Neural cell (in vitro differentiated cells): ENCODE measurements around the gene CDT1. TPM values are rescaled to one million over a fixed set of nuclear protein-coding genes. Genes with fewer than 3 reads are reported as not detected.

ENCODE experiments used
- H2AFZ ChIP-seq: fragments of 200-600, 300-800 bp; sonication (generic), shearing (Covaris generic); 2 replicates; pipeline ENCODE4 v1.6.0; 2014; ENCODE audit warnings: low read depth, mild to moderate bottlenecking, antibody characterized with exemption, low read length, moderate library complexity
- H3F3A ChIP-seq: fragments of 200-600 bp; shearing (Covaris generic); 2 replicates; pipeline ENCODE4 v1.6.1; 2016; ENCODE audit warnings: mild to moderate bottlenecking, moderate library complexity, mixed read lengths, antibody characterized with exemption, low read length; ENCODE audit not compliant: insufficient read depth, poor library complexity, severe bottlenecking
- H3K27ac ChIP-seq: fragments of 200-600, 300-800 bp; sonication (generic), shearing (Covaris generic); 2 replicates; pipeline ENCODE4 v1.5.1; 2014; ENCODE audit warnings: mild to moderate bottlenecking, low read length, moderate library complexity
- H3K27me3 ChIP-seq: fragments of 300-800, 200-600 bp; sonication (generic), shearing (Covaris generic); 2 replicates; pipeline ENCODE4 v1.6.0; 2014; ENCODE audit warnings: mild to moderate bottlenecking, low read depth, low read length, moderate library complexity; ENCODE audit not compliant: insufficient read depth
- H3K36me3 ChIP-seq: fragments of 300-800, 200-600 bp; sonication (generic), shearing (Covaris generic); 2 replicates; pipeline ENCODE4 v1.5.1; 2014; ENCODE audit warnings: mild to moderate bottlenecking, antibody characterized with exemption, low read length, moderate library complexity; ENCODE audit not compliant: insufficient read depth
- H3K4me2 ChIP-seq: fragments of 300-800, 200-600 bp; sonication (generic), shearing (Covaris generic); 2 replicates; pipeline ENCODE4 v1.6.0; 2014; ENCODE audit warnings: mild to moderate bottlenecking, low read length
- H3K4me3 ChIP-seq: fragments of 300-800, 200-600 bp; sonication (generic), shearing (Covaris generic); 2 replicates; pipeline ENCODE4 v1.5.1; 2014; ENCODE audit warnings: mild to moderate bottlenecking, low read length, moderate library complexity
- H3K79me2 ChIP-seq: fragments of 200-600 bp; shearing (Covaris generic); replicated peaks from 2 replicates; pipeline ENCODE4 v1.6.0; 2014; ENCODE audit warnings: mild to moderate bottlenecking, low read length, moderate library complexity; ENCODE audit not compliant: insufficient read depth
- H3K9ac ChIP-seq: fragments of 300-800, 200-600 bp; sonication (generic), shearing (Covaris generic); 2 replicates; pipeline ENCODE4 v1.6.1; 2016; ENCODE audit warnings: mild to moderate bottlenecking, low read length, mixed read lengths
- H3K9me2 ChIP-seq: fragments of 200-600 bp; shearing (Covaris generic); 2 replicates; pipeline ENCODE4 v1.6.1; 2016; ENCODE audit warnings: mild to moderate bottlenecking, low read length, mixed read lengths; ENCODE audit not compliant: insufficient read depth
- H3K9me3 ChIP-seq: fragments of 200-600, 300-800 bp; sonication (generic), shearing (Covaris generic); 2 replicates; pipeline ENCODE4 v1.6.1; 2016; ENCODE audit warnings: mild to moderate bottlenecking, mixed run types, low read length, moderate library complexity, mixed read lengths
- H4K20me1 ChIP-seq: fragments of 200-600 bp; shearing (Covaris generic); 2 replicates; pipeline ENCODE4 v1.6.1; 2016; ENCODE audit warnings: mild to moderate bottlenecking, mixed run types; ENCODE audit not compliant: insufficient read depth
- EP300 ChIP-seq: fragments of 450-650 bp; conservative IDR thresholded peaks from 2 replicates; pipeline ENCODE4 v1.6.1; 2014; ENCODE audit warnings: antibody characterized with exemption, mild to moderate bottlenecking, moderate library complexity; ENCODE audit not compliant: poor library complexity, severe bottlenecking
- EZH2 ChIP-seq: fragments of 200-600, 300-800 bp; shearing (Covaris generic), sonication (generic); IDR thresholded peaks from 2 replicates; pipeline ENCODE4 v1.6.1; 2014; ENCODE audit warnings: antibody characterized with exemption, low read length, borderline replicate concordance, mild to moderate bottlenecking; ENCODE audit not compliant: insufficient read depth, poor library complexity, severe bottlenecking
- MXI1 ChIP-seq: fragments of 450-650 bp; conservative IDR thresholded peaks from 2 replicates; pipeline ENCODE4 v1.6.1; 2014; ENCODE audit warnings: antibody characterized with exemption, mild to moderate bottlenecking; ENCODE audit not compliant: poor library complexity, severe bottlenecking
- POLR2AphosphoS5 ChIP-seq: IDR thresholded peaks from 2 replicates; pipeline ENCODE4 v1.6.1; 2012
- RAD21 ChIP-seq: fragments of 450-650 bp; conservative IDR thresholded peaks from 2 replicates; pipeline ENCODE4 v1.6.1; 2014; ENCODE audit warnings: antibody characterized with exemption, mild to moderate bottlenecking, moderate library complexity
- SMC3 ChIP-seq: fragments of 450-650 bp; conservative IDR thresholded peaks from 2 replicates; pipeline ENCODE4 v1.6.1; 2014; ENCODE audit warnings: antibody characterized with exemption, mild to moderate bottlenecking, moderate library complexity; ENCODE audit not compliant: poor library complexity
- TAF1 ChIP-seq: IDR thresholded peaks from 2 replicates; pipeline ENCODE4 v1.6.1; 2012; ENCODE audit warnings: low read depth
- polyA plus RNA-seq: library from polyadenylated mRNA; depleted of rRNA; stranded (reverse); fragments of >200 nt; gene quantifications from 2 replicates; pipeline ENCODE4 v1.2.3, GENCODE V29; 2014
- TF ChIP-seq, protein P1 (sequence below): IDR thresholded peaks from 2 replicates; pipeline ENCODE4 v1.6.1; 2012; ENCODE audit warnings: borderline replicate concordance
- TF ChIP-seq, protein P2 (sequence below): fragments of 450-650 bp; IDR thresholded peaks from 2 replicates; pipeline ENCODE4 v1.5.1; 2014; ENCODE audit warnings: antibody characterized with exemption, mild to moderate bottlenecking, moderate library complexity; ENCODE audit not compliant: poor library complexity, severe bottlenecking

Gene CDT1
- polyA plus RNA-seq, 1 donor from 2014 or later, result 1.0 TPM

DNA sequence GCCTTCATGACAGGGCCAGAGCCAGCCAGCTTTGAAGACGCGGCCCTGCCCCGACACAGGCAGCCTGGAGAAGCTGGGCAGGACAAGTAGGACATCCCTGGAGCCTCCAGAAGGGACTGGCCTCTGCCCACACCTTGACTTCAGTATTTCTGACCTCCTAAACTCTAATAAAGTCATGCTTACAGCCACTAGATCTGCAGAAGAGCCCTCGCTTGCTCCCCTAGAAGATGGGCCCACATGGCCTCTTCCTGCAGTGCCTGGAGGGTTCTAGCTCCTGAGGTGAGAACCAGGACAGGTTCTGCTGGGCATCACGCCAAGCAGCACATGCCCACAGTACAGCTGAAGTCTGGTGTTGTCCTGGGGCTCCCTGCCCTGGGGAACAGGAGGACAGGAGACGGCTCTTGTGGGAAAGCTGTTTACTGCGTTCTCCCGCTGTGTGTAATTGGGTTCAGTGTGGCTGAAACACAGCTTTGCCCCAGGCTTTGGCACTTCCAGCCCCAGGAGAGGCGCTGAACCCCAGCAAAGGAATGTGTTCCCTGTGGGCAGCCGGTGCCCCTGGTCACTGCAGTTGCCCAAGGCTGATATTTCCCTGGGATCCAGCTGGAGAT is 5.6 kb downstream of the CDT1 start:
- no peaks in the 10 kb centered on the region for H3K9me3 ChIP-seq
- H3K9me2 ChIP-seq, result no peaks in the 10 kb centered on the region
- no peak for TF ChIP-seq MXI1
- no peak for TF ChIP-seq RAD21
- TF ChIP-seq, protein P1, sequence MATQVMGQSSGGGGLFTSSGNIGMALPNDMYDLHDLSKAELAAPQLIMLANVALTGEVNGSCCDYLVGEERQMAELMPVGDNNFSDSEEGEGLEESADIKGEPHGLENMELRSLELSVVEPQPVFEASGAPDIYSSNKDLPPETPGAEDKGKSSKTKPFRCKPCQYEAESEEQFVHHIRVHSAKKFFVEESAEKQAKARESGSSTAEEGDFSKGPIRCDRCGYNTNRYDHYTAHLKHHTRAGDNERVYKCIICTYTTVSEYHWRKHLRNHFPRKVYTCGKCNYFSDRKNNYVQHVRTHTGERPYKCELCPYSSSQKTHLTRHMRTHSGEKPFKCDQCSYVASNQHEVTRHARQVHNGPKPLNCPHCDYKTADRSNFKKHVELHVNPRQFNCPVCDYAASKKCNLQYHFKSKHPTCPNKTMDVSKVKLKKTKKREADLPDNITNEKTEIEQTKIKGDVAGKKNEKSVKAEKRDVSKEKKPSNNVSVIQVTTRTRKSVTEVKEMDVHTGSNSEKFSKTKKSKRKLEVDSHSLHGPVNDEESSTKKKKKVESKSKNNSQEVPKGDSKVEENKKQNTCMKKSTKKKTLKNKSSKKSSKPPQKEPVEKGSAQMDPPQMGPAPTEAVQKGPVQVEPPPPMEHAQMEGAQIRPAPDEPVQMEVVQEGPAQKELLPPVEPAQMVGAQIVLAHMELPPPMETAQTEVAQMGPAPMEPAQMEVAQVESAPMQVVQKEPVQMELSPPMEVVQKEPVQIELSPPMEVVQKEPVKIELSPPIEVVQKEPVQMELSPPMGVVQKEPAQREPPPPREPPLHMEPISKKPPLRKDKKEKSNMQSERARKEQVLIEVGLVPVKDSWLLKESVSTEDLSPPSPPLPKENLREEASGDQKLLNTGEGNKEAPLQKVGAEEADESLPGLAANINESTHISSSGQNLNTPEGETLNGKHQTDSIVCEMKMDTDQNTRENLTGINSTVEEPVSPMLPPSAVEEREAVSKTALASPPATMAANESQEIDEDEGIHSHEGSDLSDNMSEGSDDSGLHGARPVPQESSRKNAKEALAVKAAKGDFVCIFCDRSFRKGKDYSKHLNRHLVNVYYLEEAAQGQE, result no peak
- TF ChIP-seq SMC3, result no peak
- no peak for TF ChIP-seq POLR2AphosphoS5
- no peak for TF ChIP-seq EZH2
- TF ChIP-seq, protein P2, sequence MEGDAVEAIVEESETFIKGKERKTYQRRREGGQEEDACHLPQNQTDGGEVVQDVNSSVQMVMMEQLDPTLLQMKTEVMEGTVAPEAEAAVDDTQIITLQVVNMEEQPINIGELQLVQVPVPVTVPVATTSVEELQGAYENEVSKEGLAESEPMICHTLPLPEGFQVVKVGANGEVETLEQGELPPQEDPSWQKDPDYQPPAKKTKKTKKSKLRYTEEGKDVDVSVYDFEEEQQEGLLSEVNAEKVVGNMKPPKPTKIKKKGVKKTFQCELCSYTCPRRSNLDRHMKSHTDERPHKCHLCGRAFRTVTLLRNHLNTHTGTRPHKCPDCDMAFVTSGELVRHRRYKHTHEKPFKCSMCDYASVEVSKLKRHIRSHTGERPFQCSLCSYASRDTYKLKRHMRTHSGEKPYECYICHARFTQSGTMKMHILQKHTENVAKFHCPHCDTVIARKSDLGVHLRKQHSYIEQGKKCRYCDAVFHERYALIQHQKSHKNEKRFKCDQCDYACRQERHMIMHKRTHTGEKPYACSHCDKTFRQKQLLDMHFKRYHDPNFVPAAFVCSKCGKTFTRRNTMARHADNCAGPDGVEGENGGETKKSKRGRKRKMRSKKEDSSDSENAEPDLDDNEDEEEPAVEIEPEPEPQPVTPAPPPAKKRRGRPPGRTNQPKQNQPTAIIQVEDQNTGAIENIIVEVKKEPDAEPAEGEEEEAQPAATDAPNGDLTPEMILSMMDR, result no peak
- TF ChIP-seq TAF1, result no peak
- no peak for TF ChIP-seq EP300
- H3K79me2 ChIP-seq, result peaks cover 6% of the 10 kb centered on the region
- H3K4me3 ChIP-seq, result no peak overlapping the region
- H3K27ac ChIP-seq, result no peak overlapping the region
- H4K20me1 ChIP-seq, result no peaks in the 10 kb centered on the region
- H3K27me3 ChIP-seq, result no peaks in the 10 kb centered on the region
- H2AFZ ChIP-seq, result no peak overlapping the region
- no peaks in the 10 kb centered on the region for H3K36me3 ChIP-seq
- H3K4me2 ChIP-seq, result no peak overlapping the region
- no peaks in the 10 kb centered on the region for H3F3A ChIP-seq
- no peak overlapping the region for H3K9ac ChIP-seq

DNA sequence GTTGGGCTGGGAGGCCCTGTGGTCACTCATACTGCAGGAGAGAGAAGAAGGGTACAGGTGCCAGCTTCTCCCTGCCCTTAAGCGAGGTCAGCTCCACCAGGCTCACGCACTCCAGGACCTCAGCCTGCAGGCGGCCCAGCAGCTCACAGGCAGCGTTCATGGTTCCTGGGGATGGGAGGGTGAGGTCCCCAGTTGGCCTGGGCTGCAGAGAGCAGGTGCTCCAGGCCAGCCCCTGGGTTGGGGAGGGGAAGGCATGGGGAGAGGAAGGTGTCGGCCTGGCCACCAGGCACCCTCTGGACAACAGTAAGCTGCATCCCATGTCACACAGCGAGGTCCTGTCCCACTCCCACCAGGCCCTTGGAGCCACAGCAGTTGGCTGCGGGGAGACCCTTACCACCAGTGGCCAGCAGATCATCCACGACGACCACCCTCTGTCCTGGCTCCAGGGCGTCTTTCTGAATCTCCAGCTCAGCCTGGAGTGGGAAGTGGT is 6.1 kb downstream of the CDT1 start:
- no peaks in the 10 kb centered on the region for H4K20me1 ChIP-seq
- no peaks in the 10 kb centered on the region for H3K9me2 ChIP-seq
- H3K9ac ChIP-seq, result no peak overlapping the region
- H3K4me3 ChIP-seq, result no peak overlapping the region
- H3K4me2 ChIP-seq, result no peak overlapping the region
- H3K27ac ChIP-seq, result no peak overlapping the region
- H3F3A ChIP-seq, result no peaks in the 10 kb centered on the region
- no peaks in the 10 kb centered on the region for H3K27me3 ChIP-seq
- H3K9me3 ChIP-seq, result no peaks in the 10 kb centered on the region
- H2AFZ ChIP-seq, result no peak overlapping the region
- TF ChIP-seq TAF1, result no peak
- no peak for TF ChIP-seq MXI1
- TF ChIP-seq, protein P2, result no peak
- no peak for TF ChIP-seq EP300
- TF ChIP-seq SMC3, result no peak
- no peak for TF ChIP-seq EZH2
- no peaks in the 10 kb centered on the region for H3K36me3 ChIP-seq
- H3K79me2 ChIP-seq, result peaks cover under 1% of the 10 kb centered on the region
